Head of caudate nucleus (tissue), 42 donors: Measurements from ENCODE around the gene WDR5B.
A peak's percentile ranks its signal among the peaks of the same experiment; 100 is the strongest.

Source experiments
- DNase-seq, 42 donors: peaks; one replicate each; pipeline versions ENCODE4 v3.0.0 to v3.0.0-alpha.2; 2020 to 2021; ENCODE audit warnings: mixed read lengths in 7 of 42
- intact Hi-C: fragments of 100-400 bp; cut with DNase I; formaldehyde crosslinking; loops from one replicate; pipeline ENCODE4 v1.15.0; 2022

The WDR5B gene

GRCh38 chr3:122414391-122414790 is 1.5 kb downstream of the WDR5B start:
- intact Hi-C loops = no loop called here
- no peak for DNase-seq

GRCh38 chr3:122410639-122411038 is 5.2 kb downstream of the WDR5B start:
- DNase-seq = no peak
- intact Hi-C loops = no loop called here

GRCh38 chr3:122410111-122410510 is 5.8 kb downstream of the WDR5B start:
- intact Hi-C loops = no loop called here
- DNase-seq = no peak

GRCh38 chr3:122409446-122409845 is 6.4 kb downstream of the WDR5B start:
- no peak for DNase-seq
- intact Hi-C loops = no loop called here

- no peak for DNase-seq
- intact Hi-C loops = no loop called here
Observed at GRCh38 chr3:122407946-122408345, 7.9 kb downstream of the WDR5B start.

- intact Hi-C loops = no loop called here
- no peak for DNase-seq
Observed at GRCh38 chr3:122406198-122406597, 9.7 kb downstream of the WDR5B start.

GRCh38 chr3:122405015-122405414 is 10.8 kb downstream of the WDR5B start:
- no peak for DNase-seq
- intact Hi-C loops = no loop called here

GRCh38 chr3:122403489-122403888 is 12.4 kb downstream of the WDR5B start:
- intact Hi-C loops = no loop called here
- no peak for DNase-seq

GRCh38 chr3:122398920-122399319 is 16.9 kb downstream of the WDR5B start:
- DNase-seq = no peak
- intact Hi-C loops = no loop called here

- intact Hi-C loops = no loop called here
Observed at GRCh38 chr3:122397201-122397600, 18.7 kb downstream of the WDR5B start.

GRCh38 chr3:122396511-122396910 is 19.4 kb downstream of the WDR5B start:
- DNase-seq = no peak
- intact Hi-C loops = no loop called here

More at GRCh38 chr3:122397201-122397600, 18.7 kb downstream of the WDR5B start:
- peak in 11 of 42 donors; percentile 2 to 60 (median 32) for DNase-seq

- intact Hi-C loops = no loop called here
- no peak for DNase-seq
Observed at GRCh38 chr3:122395582-122395981, 20.3 kb downstream of the WDR5B start.

- intact Hi-C loops = loop anchor here (5.0 kb wide), 1 partner anchor 283 kb away; no protein-coding TSS in a partner anchor
- DNase-seq = no peak
Observed at GRCh38 chr3:122394173-122394572, 21.7 kb downstream of the WDR5B start.

GRCh38 chr3:122392868-122393844 is 22.7 kb downstream of the WDR5B start:
- DNase-seq = peak in 5 of 42 donors; percentile 9 to 42 (median 21)
- intact Hi-C loops = loop anchor here (5.0 kb wide), 1 partner anchor 284 kb away; no protein-coding TSS in a partner anchor

- DNase-seq = no peak
- intact Hi-C loops = loop anchor here (5.0 kb wide), 1 partner anchor 285 kb away; no protein-coding TSS in a partner anchor
Observed at GRCh38 chr3:122391681-122392446, 24.0 kb downstream of the WDR5B start.

- no peak for DNase-seq
- intact Hi-C loops = loop anchor here (5.0 kb wide), 1 partner anchor 287 kb away; no protein-coding TSS in a partner anchor
Observed at GRCh38 chr3:122390665-122391064, 25.2 kb downstream of the WDR5B start.

- intact Hi-C loops = loop anchor here (5.0 kb wide), 1 partner anchor 287 kb away; no protein-coding TSS in a partner anchor
- no peak for DNase-seq
Observed at GRCh38 chr3:122389892-122390291, 26.0 kb downstream of the WDR5B start.

GRCh38 chr3:122389197-122389596 is 26.7 kb downstream of the WDR5B start:
- intact Hi-C loops = no loop called here
- no peak for DNase-seq

- intact Hi-C loops = no loop called here
Observed at GRCh38 chr3:122387709-122388108, 28.2 kb downstream of the WDR5B start.

More at GRCh38 chr3:122387709-122388108, 28.2 kb downstream of the WDR5B start:
- DNase-seq = no peak
